ENCODE data around the gene MRPL48. TPM values are rescaled to one million over a fixed set of nuclear protein-coding genes. Genes with fewer than 3 reads are reported as not detected.
"Not testable (repeated sequence)": the region's sequence is repeated elsewhere in the genome, so short reads cannot be mapped to it uniquely, and the experiment has no call there.

The MRPL48 gene
- total RNA-seq, 2 donors from 2014 or later = 14.8 to 23.7 TPM

GRCh38 chr11:73784734-73785133, 2.9 kb upstream of the MRPL48 start:
- Mint-ChIP-seq H3K4me3 (no peak overlapping the region), H3K36me3 (ENCODE audit: low read depth) (peaks cover 6% of the 10 kb centered on the region), H3K27ac (no peak overlapping the region), H3K27me3 (no peaks in the 10 kb centered on the region), H3K4me1 (peaks cover 15% of the 10 kb centered on the region)
- ATAC-seq (no peak), DNase-seq (no peak)
- H3K9me3 ChIP-seq (ENCODE audit: control insufficient read depth, low read length, poor library complexity, severe bottlenecking) = no peaks in the 10 kb centered on the region

DNA sequence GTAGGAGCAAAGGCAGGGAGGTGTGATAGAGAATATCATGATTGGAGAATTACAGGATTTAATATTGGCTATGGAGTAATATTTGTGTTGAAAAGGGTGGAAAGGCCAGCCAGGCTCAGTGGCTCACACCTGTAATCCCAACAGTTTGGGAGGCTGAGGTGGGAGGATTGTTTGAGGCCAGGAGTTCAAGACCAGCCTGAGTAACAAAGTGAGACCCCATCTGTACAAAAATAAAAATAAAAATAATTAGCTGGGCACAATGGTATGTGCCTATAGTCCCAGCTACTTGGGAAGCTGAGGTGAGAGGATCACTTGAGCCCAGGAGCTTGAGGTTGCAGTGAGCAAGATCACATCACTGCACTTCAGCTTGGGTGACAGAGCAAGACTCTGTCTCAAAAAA, 2.2 kb upstream of the MRPL48 start:
- not testable (repeated sequence) for DNase-seq; ATAC-seq; H3K27ac Mint-ChIP-seq; H3K4me3 Mint-ChIP-seq; H3K27me3 Mint-ChIP-seq; H3K9me3 ChIP-seq (ENCODE audit: control insufficient read depth, low read length, poor library complexity, severe bottlenecking); H3K36me3 Mint-ChIP-seq (ENCODE audit: low read depth)
- H3K4me1 Mint-ChIP-seq = peaks cover 15% of the 10 kb centered on the region

DNA sequence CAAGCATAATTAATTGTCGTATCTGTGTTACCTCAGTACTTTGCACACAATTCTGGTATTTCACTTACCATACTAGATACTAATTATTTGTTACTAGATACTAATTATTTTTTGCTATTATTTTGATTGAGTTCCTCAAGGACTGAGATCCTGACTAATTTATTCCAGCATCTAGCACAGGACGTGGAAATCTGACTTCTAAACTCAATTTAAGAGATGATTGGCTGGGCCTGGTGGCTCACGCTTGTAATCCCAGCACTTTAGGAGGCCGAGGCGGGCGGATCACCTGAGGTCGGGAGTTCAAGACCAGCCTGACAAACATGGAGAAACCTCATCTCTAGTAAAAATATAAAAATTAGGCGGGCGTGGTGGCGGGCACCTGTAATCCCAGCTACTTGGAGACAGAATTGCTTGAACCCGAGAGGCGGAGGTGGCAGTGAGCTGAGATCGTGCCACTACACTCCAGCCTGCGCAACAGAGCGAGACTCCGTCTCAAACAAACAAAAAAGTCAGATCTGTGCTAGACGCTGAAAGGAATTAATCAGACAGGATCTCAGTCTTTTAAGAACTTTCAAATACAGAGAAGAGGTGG, 527 bp upstream of the MRPL48 start:
- DNase-seq (no peak), ATAC-seq (no peak)
- Mint-ChIP-seq H3K4me1 (peaks cover 16% of the 10 kb centered on the region), H3K36me3 (ENCODE audit: low read depth) (peaks cover 4% of the 10 kb centered on the region), H3K27me3 (no peaks in the 10 kb centered on the region), H3K4me3 (peak overlapping the region; percentile 99), H3K27ac (peak overlapping the region; percentile 98)
- H3K9me3 ChIP-seq (ENCODE audit: control insufficient read depth, low read length, poor library complexity, severe bottlenecking) = no peaks in the 10 kb centered on the region

- peak overlapping the region; percentile 98 for H3K27ac Mint-ChIP-seq
- H3K4me3 Mint-ChIP-seq = peak overlapping the region; percentile 99
- DNase-seq (no peak), ATAC-seq (no peak)
- H3K4me1 Mint-ChIP-seq = peaks cover 20% of the 10 kb centered on the region
- H3K36me3 Mint-ChIP-seq (ENCODE audit: low read depth) = peaks cover 8% of the 10 kb centered on the region
- no peaks in the 10 kb centered on the region for H3K9me3 ChIP-seq (ENCODE audit: control insufficient read depth, low read length, poor library complexity, severe bottlenecking)
- H3K27me3 Mint-ChIP-seq = no peaks in the 10 kb centered on the region
Measured at GRCh38 chr11:73789279-73789670, 1.6 kb downstream of the MRPL48 start.

- H3K9me3 ChIP-seq (ENCODE audit: control insufficient read depth, low read length, poor library complexity, severe bottlenecking) = no peaks in the 10 kb centered on the region
- peaks cover 13% of the 10 kb centered on the region for H3K4me1 Mint-ChIP-seq
- no peak for ATAC-seq
- no peak overlapping the region for H3K27ac Mint-ChIP-seq
- H3K4me3 Mint-ChIP-seq = no peak overlapping the region
- DNase-seq = no peak
- no peaks in the 10 kb centered on the region for H3K27me3 Mint-ChIP-seq
- H3K36me3 Mint-ChIP-seq (ENCODE audit: low read depth) = peaks cover 8% of the 10 kb centered on the region
Measured at GRCh38 chr11:73792584-73792983, 4.9 kb downstream of the MRPL48 start.

- Mint-ChIP-seq H3K27me3 (no peaks in the 10 kb centered on the region), H3K36me3 (ENCODE audit: low read depth) (peaks cover 10% of the 10 kb centered on the region), H3K4me1 (peaks cover 10% of the 10 kb centered on the region), H3K4me3 (no peak overlapping the region), H3K27ac (no peak overlapping the region)
- no peak for DNase-seq
- no peak for ATAC-seq
- H3K9me3 ChIP-seq (ENCODE audit: control insufficient read depth, low read length, poor library complexity, severe bottlenecking) = no peaks in the 10 kb centered on the region
Measured at GRCh38 chr11:73795925-73796632, 8.4 kb downstream of the MRPL48 start.

GRCh38 chr11:73797457-73797856, 9.8 kb downstream of the MRPL48 start:
- no peak for ATAC-seq
- H3K4me1 Mint-ChIP-seq = peaks cover 11% of the 10 kb centered on the region
- no peak overlapping the region for H3K27ac Mint-ChIP-seq
- no peak overlapping the region for H3K4me3 Mint-ChIP-seq
- DNase-seq = no peak
- no peaks in the 10 kb centered on the region for H3K9me3 ChIP-seq (ENCODE audit: control insufficient read depth, low read length, poor library complexity, severe bottlenecking)
- H3K36me3 Mint-ChIP-seq (ENCODE audit: low read depth) = peaks cover 10% of the 10 kb centered on the region
- no peaks in the 10 kb centered on the region for H3K27me3 Mint-ChIP-seq

DNA sequence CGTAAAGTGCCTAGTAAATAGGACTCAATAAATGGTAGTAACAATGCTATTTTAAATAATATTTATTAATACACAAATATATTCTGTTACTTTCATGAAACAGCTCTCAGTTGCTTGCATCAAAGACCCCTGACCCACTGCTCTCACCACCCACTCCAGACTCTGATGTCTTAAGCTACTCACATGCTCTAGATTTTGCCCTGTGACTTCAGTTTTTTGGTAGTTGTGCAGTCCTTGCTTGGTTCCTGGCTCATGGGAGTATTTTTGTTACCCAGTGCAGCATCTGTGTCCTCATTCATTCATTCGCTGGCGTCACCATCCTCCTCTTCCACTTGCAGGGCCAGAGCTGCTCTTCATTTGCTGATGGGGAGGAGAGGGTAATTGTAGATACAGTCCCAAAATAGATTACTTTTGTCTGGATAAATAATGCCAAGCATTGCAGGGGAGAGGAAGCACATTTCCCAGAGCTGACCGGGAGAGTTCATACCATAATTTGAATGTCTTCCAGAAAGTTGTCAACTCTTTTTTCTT, 12.7 kb downstream of the MRPL48 start:
- DNase-seq (no peak), ATAC-seq (no peak)
- Mint-ChIP-seq H3K4me1 (peaks cover 8% of the 10 kb centered on the region), H3K27ac (peak overlapping the region; percentile 51), H3K36me3 (ENCODE audit: low read depth) (peaks cover 6% of the 10 kb centered on the region), H3K4me3 (no peak overlapping the region), H3K27me3 (no peaks in the 10 kb centered on the region)
- H3K9me3 ChIP-seq (ENCODE audit: control insufficient read depth, low read length, poor library complexity, severe bottlenecking) = no peaks in the 10 kb centered on the region

GRCh38 chr11:73801136-73801535, 13.5 kb downstream of the MRPL48 start:
- DNase-seq (no peak), ATAC-seq (no peak)
- Mint-ChIP-seq H3K4me1 (peaks cover 8% of the 10 kb centered on the region), H3K27me3 (no peaks in the 10 kb centered on the region), H3K36me3 (ENCODE audit: low read depth) (peaks cover 10% of the 10 kb centered on the region), H3K27ac (no peak overlapping the region), H3K4me3 (no peak overlapping the region)
- H3K9me3 ChIP-seq (ENCODE audit: control insufficient read depth, low read length, poor library complexity, severe bottlenecking) = no peaks in the 10 kb centered on the region

GRCh38 chr11:73804712-73805111, 17.0 kb downstream of the MRPL48 start:
- Mint-ChIP-seq H3K4me3 (no peak overlapping the region), H3K27me3 (no peaks in the 10 kb centered on the region), H3K4me1 (peaks cover 7% of the 10 kb centered on the region), H3K36me3 (ENCODE audit: low read depth) (peaks cover 10% of the 10 kb centered on the region), H3K27ac (no peak overlapping the region)
- no peaks in the 10 kb centered on the region for H3K9me3 ChIP-seq (ENCODE audit: control insufficient read depth, low read length, poor library complexity, severe bottlenecking)
- DNase-seq = no peak
- ATAC-seq = no peak

DNA sequence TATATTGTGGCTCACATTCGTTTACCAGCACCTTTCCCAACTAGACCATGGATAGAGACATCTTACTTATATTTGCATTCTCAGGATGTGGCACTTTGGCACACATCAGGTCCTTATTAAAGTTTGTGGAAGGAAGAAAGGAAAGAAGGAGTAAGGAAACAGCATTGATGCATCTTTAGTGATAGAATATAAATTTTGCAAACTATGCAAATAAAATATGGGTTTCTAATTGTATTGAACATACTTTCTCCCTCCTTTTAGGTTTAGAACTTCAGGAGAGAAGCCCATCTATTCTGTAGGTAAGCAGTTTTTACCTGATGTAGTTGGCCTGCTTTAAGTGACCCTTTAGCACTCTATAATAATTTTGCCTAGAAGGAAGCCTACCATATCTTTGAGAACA, 20.4 kb downstream of the MRPL48 start:
- no peak overlapping the region for H3K27ac Mint-ChIP-seq
- H3K36me3 Mint-ChIP-seq (ENCODE audit: low read depth) = peaks cover 14% of the 10 kb centered on the region
- ATAC-seq (no peak), DNase-seq (no peak)
- H3K4me3 Mint-ChIP-seq = no peak overlapping the region
- no peaks in the 10 kb centered on the region for H3K9me3 ChIP-seq (ENCODE audit: control insufficient read depth, low read length, poor library complexity, severe bottlenecking)
- H3K27me3 Mint-ChIP-seq = no peaks in the 10 kb centered on the region
- H3K4me1 Mint-ChIP-seq = peaks cover 11% of the 10 kb centered on the region

DNA sequence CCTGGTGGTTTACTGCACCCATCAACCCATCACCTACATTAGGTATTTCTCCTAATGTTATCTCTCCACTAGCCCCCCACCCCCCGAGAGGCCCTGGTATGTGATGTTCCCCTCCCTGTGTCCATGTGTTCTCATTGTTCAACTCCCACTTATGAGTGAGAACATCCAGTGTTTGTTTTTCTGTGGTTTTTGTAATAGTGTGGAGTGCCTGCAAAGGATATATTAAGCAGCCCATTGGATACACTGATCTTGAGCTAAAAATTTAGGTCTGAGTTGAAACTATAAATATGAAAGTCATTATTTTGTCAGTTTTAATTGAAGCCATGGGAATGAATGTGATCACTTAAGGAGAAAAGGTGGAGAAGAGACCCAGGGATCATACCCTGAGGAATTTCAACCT, 23.0 kb downstream of the MRPL48 start:
- peaks cover 14% of the 10 kb centered on the region for H3K36me3 Mint-ChIP-seq (ENCODE audit: low read depth)
- no peaks in the 10 kb centered on the region for H3K27me3 Mint-ChIP-seq
- ATAC-seq (no peak), DNase-seq (no peak)
- no peaks in the 10 kb centered on the region for H3K9me3 ChIP-seq (ENCODE audit: control insufficient read depth, low read length, poor library complexity, severe bottlenecking)
- no peak overlapping the region for H3K4me3 Mint-ChIP-seq
- H3K4me1 Mint-ChIP-seq = peaks cover 11% of the 10 kb centered on the region
- H3K27ac Mint-ChIP-seq = no peak overlapping the region

- H3K9me3 ChIP-seq (ENCODE audit: control insufficient read depth, low read length, poor library complexity, severe bottlenecking) = no peaks in the 10 kb centered on the region
- H3K4me1 Mint-ChIP-seq = peaks cover 10% of the 10 kb centered on the region
- no peaks in the 10 kb centered on the region for H3K27me3 Mint-ChIP-seq
- no peak for ATAC-seq
- H3K4me3 Mint-ChIP-seq = no peak overlapping the region
- H3K36me3 Mint-ChIP-seq (ENCODE audit: low read depth) = peaks cover 8% of the 10 kb centered on the region
- DNase-seq = no peak
- H3K27ac Mint-ChIP-seq = no peak overlapping the region
Measured at GRCh38 chr11:73812234-73812633, 24.6 kb downstream of the MRPL48 start.

GRCh38 chr11:73814812-73815211, 27.1 kb downstream of the MRPL48 start:
- Mint-ChIP-seq H3K36me3 (ENCODE audit: low read depth) (peaks cover 4% of the 10 kb centered on the region), H3K4me1 (peaks cover 9% of the 10 kb centered on the region), H3K27me3 (no peaks in the 10 kb centered on the region), H3K4me3 (no peak overlapping the region), H3K27ac (no peak overlapping the region)
- no peak for DNase-seq
- no peak for ATAC-seq
- H3K9me3 ChIP-seq (ENCODE audit: control insufficient read depth, low read length, poor library complexity, severe bottlenecking) = no peaks in the 10 kb centered on the region

Measured in T-helper 17 cell (primary cell).